HK-2 (cell line): ENCODE data around the gene PROM2.

ENCODE experiments used
- DNase-seq: peaks from one replicate; pipeline ENCODE4 v3.0.0-alpha.2; 2018; ENCODE audit not compliant: unreplicated experiment

The PROM2 gene

DNA sequence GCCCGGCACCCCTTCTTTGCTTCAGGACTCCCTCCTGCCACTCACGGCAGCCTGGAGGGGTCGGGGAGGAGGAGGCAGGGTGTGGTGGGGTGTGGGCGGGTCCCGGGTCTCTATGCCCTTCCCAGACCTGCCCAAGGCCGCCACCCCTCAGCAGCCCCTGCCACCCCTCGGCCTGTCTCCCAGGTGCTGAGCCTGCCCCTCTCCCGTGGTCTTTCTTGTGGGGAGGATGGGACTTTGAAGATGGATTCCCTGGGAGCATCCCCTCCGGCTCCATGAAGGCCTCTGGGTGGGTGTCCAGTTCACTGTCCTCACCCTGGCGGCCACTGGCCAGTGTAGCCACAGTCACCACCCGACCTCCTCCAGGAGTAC, 46.1 kb downstream of the PROM2 start:
- DNase-seq, result no peak

DNA sequence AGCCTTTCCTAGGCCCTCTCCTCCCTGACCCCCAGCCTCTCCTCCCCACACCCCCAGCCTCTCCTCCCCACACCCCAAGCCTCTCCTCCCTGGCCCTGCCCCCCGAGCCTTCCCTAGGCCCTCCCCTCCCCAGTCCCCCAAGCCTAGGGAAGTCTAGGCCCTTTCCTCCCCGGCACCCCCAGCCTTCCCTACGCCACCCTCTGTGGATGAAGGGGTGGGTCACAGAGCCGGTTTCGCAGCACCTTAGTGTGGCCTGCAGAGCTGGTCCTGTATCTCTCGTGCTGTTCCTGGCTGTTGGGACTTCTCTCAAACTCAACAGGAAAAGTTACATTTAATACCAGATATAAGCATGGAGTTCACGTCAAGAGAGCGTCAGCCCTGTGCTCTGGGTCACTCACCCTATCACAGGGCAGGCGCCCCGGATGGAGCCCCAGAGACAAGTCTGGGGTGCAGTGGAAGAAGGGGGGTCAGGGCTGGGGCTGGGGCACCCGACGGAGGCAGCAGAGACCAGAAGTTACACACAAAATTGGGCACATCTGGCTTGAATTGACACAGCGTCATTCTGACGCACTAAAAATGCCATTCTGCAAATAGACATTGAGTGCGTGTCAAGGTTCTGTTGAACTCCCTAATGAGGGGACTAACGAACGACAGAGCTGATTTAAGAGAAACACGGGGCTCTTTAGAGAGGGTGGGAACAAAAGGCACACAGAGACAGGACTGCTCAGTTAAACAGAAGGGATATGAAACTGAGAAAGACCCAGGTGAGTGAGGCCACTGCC, 46.9 kb downstream of the PROM2 start:
- no peak for DNase-seq

DNA sequence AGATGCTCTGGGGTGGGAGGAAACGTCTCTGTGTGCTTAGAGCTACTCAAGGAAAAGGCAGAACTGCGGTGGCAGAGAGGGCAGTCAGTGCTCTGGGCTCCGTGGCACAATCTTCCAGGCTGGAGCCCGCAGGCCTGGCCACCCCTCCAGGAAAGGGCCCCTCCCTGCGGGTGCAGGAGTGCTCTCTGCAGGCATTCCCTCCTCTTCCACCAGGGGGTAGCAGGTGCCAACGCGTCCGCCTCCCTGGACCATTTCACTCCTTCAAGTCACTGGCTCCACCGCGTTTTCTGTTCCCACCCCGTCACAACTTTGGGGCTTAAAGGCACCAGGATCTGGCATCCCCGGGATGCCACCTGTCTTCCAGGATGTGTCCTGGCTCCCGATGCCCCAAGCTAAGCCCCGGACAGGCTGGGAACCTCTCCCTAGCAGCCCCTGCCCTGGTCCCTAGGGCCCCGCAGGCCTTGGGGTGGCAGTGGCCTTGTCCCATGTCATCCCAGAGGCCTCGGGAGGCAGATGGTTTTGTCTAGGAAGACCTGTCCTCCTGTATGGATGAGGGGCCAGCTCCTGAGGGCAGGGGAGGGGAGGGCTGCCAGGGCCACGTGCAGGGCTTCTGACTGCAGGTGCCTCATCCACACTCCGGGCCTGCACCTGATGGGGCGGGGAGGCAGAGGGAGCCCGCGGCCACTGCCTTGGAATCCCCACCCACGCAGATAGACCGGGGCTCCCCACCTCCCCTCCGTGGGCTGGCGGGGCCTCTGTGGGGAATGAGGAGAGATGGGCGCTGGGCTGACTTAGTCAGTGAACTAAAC, 49.3 kb downstream of the PROM2 start:
- peak; percentile 51 for DNase-seq

DNA sequence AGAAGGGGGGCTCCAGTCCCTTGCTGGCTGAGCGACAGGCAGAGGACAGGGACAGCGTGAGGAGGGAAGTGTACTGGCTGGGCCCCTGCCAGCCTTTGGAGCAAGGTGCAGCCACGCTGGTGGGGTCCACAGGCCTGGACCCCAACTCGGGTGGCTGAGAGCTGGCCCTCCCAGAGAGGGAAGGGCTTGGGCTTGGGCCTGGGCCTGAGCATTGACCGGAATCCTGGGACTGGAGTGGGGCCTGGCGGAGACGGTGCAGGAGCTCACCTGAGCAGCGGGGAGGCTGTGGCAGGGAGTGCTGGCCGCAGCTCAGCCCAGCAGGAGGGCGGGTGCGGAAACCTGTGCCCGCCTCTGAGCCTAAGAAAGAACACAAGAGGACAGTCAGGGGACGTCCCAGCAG, 50.8 kb downstream of the PROM2 start:
- DNase-seq, result no peak

DNA sequence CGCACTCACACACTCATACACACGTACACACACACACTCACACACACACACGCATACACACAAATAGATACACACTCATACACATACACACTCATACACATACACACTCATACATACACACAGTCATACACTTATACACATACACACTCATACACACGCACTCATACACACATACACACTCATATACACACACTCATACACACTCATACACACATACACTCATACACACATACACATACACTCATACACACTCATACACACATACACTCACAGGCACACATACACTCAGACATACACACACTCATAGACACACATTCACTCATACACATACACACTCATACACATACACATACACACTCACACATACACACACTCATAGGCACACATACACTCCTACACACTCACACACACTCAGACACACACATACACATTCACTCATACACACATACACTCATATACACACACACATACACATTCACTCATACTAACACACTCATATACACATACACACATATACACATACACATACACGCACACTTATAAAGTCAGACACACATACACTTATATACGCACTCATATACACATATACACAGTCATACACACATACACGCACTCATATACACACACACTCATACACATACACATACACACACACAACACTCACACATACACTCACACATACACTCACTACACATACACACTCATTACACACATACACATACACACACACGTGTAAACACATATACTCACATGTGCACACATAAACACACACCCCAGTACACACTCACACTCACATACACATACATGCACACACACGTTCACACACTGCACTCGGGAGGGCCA, 51.6 kb downstream of the PROM2 start:
- DNase-seq, result no peak

DNA sequence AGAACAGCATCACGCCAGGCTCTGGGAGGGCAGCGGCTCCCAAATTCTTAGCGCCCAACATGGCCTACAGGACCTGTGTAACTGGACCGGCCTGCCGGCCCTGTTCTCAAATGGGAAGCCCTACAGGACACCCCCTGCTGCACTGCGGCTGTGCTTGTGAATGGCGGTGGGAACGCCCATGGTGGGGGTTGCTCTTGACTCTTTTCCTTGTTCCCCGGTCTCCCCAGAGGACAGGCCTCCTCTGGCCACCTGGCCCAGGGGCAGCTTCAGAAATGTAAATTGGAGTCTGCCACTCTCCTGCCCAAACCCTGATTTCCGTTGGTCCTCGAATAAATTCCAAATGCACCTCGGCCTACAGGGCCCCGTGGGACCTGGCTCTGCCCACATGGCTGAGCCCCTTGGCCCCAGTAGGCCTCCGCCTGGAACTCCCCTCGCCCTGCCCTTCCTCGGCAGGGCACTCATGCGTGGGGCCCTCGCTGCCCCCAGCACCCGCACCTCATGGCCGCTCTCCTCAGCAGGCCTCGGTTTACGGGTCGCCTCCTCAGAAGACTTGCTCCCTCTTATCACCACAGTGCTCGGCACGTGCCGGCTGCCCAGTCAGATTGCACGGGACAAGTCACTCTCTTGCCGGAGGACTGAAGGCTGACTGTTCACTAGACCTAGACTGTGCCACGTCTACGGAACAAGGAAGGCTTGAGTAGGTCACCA, 52.3 kb downstream of the PROM2 start:
- no peak for DNase-seq

DNA sequence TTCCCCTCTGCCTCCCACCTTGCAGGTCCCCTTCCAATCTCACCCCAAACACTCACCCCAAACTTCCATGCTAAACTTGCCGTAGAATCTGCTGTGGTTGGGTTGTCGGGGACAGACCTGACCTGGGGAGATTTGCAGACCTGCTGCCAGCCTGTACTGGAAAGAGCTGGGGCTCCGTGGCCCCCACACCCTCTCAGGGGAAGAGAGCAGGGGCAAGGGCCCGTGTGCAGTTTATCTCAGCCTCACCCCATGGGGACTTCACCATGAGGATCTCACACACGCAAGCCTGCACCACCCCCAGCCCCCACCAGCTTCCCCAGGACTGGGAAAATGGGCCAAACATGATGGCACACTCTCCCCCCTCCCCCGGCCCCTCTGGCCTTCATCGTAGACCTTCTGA, 53.6 kb downstream of the PROM2 start:
- no peak for DNase-seq

DNA sequence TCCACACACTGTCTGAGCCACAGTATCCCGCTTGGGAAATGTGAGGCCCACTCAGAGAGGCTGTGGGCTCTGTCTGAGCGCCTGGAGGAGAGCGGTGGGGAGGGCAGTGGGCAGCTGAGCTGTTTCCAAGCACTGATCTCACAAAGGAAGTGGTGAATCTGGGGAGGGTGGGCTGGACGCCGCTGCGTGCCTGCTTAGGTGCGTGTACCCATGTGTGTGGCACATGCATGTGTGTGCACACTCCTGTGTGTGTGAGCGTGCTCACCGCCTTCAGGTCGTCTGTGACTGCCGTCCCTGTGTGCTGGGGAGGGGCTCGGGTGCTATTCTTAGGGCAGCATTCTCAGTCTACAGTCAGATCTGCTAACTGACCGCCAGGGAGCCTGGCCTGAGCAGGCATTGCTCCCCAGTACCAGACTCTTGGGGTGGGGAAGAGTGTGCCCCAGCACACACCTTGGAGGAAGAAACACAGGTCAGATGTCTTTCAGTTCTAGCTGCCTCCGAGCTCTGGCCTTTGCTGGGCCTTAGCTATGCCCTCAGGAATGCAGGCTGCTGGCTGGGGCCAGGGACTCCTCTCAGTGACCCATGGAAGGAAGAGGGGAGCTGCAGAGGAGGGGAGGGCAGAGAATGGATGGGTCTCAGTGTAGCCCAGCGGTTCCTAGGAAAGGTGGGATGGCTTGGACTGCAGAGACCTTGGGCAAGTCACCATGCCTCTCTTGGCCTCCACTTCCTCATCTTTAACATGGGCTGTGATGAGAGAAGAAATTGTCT, 54.3 kb downstream of the PROM2 start:
- DNase-seq, result no peak

DNA sequence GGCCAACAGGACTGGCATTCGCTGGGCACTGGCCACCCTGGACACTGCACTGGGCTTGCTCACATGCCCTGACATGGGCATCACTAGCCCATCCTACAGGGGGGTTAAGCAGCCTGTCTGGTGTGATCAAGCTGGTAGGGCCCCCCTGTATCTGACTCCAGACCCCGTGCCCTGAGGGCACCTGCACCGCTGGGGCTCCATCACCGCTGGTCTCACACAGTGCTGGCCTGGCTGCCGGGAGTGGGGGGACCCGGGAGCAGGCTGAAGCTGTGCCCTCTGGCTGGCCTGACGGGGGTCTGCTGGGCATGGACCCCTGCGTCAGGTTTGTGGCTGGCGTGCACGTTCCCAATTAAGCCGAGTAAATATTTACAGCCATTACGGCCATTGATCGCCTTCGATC, 55.2 kb downstream of the PROM2 start:
- no peak for DNase-seq

DNA sequence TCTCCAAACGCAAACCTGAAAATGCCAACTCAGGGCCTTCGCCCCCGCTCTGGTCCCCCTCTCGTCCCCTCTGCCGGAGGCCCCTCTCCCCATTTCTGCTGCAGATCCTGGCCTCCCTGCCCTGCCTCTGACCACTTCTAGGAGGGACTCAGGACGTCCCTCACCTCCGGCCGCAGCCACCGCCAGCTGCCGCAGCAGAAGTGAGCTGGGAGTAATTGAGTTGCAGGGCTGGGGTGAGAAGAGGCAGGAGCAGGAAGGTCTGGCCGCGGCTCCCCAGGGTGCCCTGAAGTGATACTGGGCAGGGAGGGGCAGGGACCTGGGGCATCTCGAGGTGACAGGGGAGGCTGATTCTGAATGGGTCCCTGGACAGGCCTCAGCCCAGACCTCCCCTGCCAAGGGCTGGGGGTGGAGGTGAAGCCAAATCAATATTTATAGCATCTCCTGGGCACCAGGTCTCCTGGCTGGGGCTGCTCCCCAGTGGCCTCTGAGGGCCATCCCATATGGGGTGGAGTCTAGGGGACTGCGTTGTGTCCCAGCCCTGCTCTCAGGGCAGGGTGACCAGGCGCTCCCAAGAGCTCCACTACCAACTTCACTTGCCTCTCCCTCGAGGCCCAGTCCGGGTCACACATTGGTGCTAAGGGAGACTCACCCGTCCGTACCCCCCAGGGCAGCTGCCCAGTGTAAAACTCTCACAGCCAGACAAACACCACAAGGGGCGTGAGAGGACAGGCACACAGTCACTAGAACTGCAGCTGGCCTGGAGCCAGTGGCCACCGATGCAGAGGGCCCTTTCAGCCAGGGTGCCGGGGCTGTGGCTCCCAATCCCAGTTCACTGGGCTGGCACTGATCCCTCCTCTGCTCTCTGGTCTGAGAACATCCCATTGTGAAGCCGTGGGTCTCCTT, 55.9 kb downstream of the PROM2 start:
- peak; percentile 69 for DNase-seq

DNA sequence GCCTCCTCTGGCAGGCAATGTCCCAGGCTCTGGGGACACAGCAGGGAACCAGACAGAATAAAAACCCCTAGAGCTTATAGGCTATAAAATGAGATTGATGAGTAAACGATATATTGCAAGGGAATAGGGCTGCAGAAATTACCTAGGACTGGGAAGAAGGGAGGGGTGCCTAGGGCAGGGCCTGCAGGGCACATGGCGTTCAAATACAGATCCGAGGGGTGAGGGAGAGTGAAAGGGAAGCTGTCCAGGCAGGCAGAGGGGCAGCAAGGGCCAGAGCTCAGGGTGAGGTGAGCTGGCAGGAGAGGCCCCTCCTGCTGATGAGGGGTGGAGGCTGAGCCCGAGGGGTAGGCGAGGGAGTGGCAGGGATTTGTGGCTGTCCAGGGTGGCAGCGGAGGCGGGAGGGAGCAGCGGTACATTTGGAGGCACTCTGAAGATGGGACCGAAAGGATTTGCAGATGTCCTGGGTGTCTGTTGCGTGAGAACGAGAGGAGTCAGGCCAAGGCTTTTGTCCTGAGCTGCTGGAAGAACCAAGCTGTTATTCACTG, 56.6 kb downstream of the PROM2 start:
- no peak for DNase-seq

DNA sequence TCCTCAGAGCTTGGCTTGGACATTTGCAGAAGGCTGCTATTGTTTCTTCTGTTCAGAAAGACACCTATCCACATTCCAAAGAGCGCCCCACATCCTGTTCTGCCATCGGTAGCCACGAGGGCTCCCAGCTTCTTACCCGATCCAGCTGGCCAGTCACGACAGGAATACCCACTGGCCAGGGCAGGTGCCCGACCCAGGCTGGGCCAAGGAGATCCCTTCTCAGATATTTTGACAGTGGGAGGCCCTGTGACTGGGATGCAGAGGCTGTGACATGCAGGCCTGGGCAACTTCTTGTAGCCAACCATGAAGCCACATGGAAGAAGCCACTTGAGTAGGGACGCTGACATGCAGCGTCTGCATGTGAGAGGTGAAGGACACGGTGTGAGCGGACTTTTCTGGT, 57.4 kb downstream of the PROM2 start:
- DNase-seq, result no peak

DNA sequence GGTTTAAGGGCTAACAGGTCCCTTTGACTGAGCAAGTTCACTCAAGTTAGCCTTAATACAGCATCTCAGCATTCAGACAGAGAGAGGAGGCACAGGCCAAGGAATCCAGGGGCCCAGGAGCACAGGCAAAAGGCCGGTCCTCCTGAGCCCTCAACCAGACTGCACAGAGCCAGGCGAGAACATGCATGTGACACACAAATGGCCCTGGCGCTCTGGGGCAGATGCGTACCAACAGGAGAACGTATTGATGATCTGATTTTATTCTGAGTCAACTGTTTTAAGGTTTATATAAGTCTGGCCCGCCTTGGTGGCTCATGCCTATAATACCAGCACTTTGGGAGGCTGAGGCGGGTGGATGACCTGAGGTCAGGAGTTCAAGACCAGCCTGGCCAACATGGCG, 57.8 kb downstream of the PROM2 start:
- no peak for DNase-seq

DNA sequence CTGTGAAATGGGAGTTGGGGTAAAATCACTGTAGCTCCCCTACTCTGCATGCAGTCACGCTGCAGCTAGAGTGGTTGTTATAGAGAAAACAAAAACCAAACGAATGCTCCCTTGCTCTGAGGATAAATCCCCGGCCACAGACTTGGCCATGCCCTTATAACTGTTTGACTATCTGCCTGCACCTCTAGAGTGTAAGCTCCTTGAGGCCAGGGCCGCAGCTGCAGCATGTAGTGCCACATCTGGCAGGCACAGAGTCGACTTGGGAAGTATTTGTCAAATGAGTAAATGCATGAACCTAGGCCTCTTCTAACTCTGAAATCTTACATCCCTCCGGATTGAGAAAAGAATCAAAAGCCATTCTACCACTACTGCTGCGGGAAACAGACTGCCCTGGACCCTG, 58.8 kb downstream of the PROM2 start:
- DNase-seq, result no peak

DNA sequence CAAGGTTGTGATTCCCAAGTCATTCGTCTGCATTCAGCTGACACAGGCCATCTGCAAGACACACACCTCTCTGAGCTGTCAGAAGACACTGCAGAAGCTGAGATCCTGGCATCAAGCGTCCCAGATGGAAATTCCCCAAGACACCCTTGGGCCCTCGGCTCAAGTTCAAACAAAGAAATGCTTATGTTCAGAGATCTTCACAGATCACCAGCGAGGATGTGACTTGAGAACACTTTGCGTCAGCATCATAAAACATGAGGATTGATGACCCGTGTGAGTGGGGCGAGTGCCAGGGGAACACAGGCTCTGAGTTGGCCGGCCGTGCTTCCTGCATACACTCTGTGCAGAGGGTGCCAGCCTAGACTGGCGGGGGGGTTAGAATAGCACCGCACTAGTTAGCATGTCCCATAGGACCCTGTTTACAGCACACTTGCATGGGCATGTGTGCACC, 59.7 kb downstream of the PROM2 start:
- DNase-seq, result peak; percentile 86

DNA sequence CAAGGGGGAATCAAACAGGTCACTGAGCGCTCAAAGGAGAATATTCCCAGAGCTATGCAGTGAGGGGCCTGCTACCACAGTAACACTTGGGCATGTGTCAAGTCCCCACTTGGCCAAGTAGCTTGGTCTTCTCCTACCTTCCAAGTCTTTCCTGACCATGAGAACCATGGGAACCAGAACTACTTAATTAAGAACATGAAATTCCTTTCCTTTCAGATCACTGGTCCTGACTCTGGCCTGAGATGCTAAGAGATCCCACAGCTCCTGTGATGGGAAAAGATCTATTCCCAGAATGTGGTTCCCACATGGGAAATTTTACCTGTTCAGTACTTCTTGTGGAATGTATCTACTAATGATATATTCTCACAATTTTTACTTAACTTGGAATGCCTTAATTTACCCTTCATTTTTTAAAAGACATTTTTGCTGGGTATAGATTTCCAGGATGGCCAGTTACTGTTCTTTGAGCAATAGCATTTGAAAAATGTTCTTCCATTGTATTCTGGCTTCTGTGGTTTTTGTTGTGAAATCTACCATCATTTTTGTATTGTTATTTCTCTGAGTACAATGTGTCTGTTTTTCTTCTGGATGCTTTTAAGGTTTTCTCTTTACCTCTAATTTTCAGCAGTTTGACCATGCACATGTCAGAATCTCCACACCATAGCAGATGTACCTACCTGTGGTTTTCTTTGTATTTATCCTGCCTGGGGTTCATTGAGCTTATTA, 60.8 kb downstream of the PROM2 start:
- no peak for DNase-seq

DNA sequence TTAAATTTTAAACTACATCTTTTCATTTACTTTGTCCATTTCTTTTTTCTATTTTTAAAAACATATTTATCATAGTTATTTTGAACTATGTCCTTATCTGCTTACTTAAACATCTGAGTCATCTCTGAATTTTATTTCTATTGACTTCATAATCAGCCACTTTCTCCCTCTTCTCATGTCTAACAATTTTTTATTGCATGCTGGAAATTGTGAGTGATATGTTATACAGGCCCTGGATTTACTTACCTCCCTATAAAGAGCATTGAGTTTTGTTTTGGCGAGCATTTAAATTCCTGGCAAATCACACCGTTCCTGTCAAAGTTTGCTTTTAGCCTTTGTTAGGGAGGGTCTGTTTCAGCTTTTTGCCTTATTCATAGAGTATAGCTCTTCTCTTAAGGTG, 62.2 kb downstream of the PROM2 start:
- no peak for DNase-seq

DNA sequence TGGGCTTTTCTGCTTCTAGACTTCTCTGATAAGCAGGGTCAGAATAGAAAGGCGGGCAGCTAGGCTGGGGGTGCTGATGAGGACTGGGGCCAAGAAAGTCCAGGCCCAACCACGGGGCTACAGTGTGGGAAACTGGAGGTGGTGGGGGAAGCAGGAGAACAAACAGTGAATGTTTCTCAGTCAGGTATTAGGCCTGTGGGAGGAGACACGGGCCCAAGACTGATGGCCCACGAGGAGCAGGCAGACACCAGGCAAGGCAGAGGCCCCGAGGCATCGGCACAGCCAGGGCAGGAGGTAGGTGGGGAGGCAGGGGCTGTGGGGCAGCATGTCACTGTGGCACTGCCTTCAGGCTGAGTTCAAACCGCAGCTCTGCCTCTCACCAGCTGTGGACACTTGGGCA, 63.6 kb downstream of the PROM2 start:
- no peak for DNase-seq
